Testis (tissue), 2 donors: ENCODE data around the gene BIN2.

Experiments used
- POLR2A ChIP-seq: fragments of 450-650 bp; IDR thresholded peaks from one replicate; pipeline ENCODE4 v1.6.1; 2017; ENCODE audit warnings: antibody characterized with exemption, mild to moderate bottlenecking, moderate library complexity
- TF ChIP-seq, protein P1 (sequence below), 3 experiments: fragments of 450-650 bp in 2 of 3; fragments of 200-600 bp in 1 of 3; sonication (generic) in 1 of 3; IDR thresholded peaks; one replicate each; pipeline ENCODE4 v1.5.1; 2016 to 2019; ENCODE audit warnings: antibody characterized with exemption in 3 of 3, mild to moderate bottlenecking in 2 of 3, moderate library complexity in 1 of 3

DNA sequence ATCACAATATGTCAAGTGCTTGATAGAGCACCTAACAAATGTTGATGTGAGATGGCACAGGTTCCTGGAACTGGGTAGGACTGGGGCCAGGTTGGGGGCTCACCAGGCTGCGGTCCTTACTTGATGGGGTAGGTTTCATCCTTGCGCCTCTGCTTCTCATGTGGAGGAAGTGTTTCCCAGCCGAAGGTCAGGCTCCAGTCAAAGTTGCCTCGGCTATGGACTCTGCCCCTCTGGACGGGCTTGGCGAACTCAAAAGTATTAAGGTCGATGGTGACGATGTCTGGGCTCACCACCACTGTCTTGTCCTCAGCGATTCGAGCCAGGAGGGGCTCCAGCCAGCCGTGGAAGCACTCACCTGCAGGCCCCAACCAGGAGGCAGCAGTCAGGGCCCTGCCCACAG lies 40.0 kb upstream of the BIN2 start:
- TF ChIP-seq, protein P1, sequence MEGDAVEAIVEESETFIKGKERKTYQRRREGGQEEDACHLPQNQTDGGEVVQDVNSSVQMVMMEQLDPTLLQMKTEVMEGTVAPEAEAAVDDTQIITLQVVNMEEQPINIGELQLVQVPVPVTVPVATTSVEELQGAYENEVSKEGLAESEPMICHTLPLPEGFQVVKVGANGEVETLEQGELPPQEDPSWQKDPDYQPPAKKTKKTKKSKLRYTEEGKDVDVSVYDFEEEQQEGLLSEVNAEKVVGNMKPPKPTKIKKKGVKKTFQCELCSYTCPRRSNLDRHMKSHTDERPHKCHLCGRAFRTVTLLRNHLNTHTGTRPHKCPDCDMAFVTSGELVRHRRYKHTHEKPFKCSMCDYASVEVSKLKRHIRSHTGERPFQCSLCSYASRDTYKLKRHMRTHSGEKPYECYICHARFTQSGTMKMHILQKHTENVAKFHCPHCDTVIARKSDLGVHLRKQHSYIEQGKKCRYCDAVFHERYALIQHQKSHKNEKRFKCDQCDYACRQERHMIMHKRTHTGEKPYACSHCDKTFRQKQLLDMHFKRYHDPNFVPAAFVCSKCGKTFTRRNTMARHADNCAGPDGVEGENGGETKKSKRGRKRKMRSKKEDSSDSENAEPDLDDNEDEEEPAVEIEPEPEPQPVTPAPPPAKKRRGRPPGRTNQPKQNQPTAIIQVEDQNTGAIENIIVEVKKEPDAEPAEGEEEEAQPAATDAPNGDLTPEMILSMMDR (IDR thresholded peaks at IDR 0.05) = no peak
- TF ChIP-seq POLR2A = no peak
